GM12873 (cell line): ENCODE measurements around the gene ME3.

ENCODE experiments used
- CTCF ChIP-seq: IDR thresholded peaks from 2 replicates; pipeline ENCODE4 v1.5.1; 2012; ENCODE audit warnings: low read depth, mild to moderate bottlenecking, moderate library complexity, low read length, control low read depth; ENCODE audit not compliant: insufficient read depth; ENCODE audit errors: missing control alignments

The ME3 gene

DNA sequence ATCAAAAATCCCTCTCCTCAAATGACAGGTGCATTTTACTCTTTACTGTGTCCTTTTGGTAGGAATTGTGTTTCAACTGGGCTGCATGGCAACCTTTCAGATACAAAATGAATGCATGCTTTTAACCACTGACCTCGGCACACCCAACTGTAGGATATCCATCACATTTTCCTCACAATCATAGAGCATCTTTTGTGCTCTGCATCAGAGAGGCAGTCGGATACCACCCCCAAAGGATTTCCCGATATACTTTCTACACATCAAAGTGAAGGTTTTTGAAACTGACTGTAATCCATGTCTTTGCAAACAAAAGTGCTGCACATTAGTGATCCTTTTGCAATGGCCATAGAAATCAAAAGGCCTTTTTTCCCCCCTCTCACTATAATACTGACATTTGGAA is 9.1 kb downstream of the ME3 start:
- TF ChIP-seq CTCF = no peak

GRCh38 chr11:86660736-86661135 is 11.7 kb downstream of the ME3 start:
- TF ChIP-seq CTCF = no peak

- TF ChIP-seq CTCF = no peak
Measured at GRCh38 chr11:86660088-86660487, 12.3 kb downstream of the ME3 start.

GRCh38 chr11:86658534-86658933 is 13.9 kb downstream of the ME3 start:
- no peak for TF ChIP-seq CTCF

- TF ChIP-seq CTCF = no peak
Measured at GRCh38 chr11:86644291-86644690, 28.1 kb downstream of the ME3 start.

DNA sequence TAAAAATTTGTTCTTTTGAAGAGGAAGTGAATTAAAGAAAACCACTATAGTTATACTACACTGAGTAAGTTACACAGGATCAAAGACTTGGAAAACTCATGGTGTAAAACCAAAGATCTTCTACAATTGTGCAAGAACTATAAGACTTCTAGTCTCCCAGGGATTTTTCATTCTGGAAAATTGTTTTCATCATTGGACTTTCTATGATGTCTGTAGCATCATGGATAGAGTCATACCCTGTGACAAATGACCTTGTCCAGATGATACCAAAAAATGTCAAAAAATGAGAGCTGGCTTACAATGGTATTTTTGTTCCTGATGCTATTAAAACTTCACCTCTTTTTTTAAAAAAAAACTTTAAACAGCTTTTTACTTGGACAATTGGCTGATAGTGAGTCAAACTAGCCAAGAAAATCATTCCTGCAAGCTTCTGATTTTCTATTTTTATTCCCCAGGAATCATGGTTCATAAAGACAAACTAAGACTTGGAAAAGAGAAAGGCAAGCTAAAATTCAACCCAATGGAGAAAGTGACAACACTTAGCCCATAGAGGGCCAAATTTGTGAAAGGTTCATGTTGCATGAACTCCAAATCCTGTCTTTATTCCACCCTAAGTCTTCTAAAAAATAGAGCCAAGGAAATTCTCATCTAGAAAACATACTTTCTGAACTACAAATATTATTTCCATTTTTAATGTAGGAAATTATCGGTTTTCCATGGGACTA is 30.7 kb downstream of the ME3 start:
- TF ChIP-seq CTCF = no peak

DNA sequence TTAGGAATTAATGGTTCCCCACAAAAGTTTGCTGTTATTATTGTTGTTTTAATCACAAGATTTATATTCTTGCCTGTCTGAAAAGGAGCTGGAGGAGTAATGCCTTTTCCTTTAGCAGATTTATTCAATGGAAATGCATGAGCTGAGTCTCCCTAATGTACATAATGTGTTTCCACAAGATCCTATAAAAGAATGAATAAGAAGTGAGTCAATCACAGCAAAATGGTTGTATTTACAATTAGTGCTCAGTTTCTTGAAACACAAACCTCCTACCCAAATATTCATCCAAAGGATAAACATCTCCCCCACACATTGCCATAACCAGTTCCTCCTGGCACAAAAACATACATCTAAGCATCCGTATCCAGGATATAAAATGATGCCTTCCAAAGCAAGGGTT is 33.3 kb downstream of the ME3 start:
- TF ChIP-seq CTCF = no peak
